Body of pancreas (tissue), 4 donors: ENCODE measurements around the gene CAMK4. TPM values are rescaled to one million over a fixed set of nuclear protein-coding genes. Genes with fewer than 3 reads are reported as not detected.

ENCODE experiments used
- ATAC-seq: fragments of 150-250 bp; one replicate; pipeline ENCODE4 v1.9.1; 2016
- DNase-seq, 4 donors: peaks; one replicate each; pipeline ENCODE4 v3.0.0-alpha.2; 2019
- H3K27ac ChIP-seq, 4 donors: fragments of 200-600 bp; sonication (generic); 1 replicate in 3 of 4; 2 replicates in 1 of 4; pipeline versions ENCODE4 v1.5.1 to v1.6.1; 2016 to 2019; ENCODE audit warnings: mild to moderate bottlenecking in 1 of 4, mixed read lengths in 1 of 4, moderate library complexity in 1 of 4
- H3K27me3 ChIP-seq, 2 donors: fragments of 200-600 bp; sonication (generic); one replicate each; pipeline ENCODE4 v1.6.0; 2016; ENCODE audit warnings: mild to moderate bottlenecking in 1 of 2
- H3K36me3 ChIP-seq, 2 donors: fragments of 200-600 bp; sonication (generic); replicated peaks in 1 of 2; 2 replicates each; pipeline ENCODE4 v1.5.1; 2016; ENCODE audit warnings: low read depth in 2 of 2; ENCODE audit not compliant: insufficient read depth in 1 of 2
- H3K4me1 ChIP-seq: fragments of 200-600 bp; sonication (generic); one replicate; pipeline ENCODE4 v1.6.0; 2016
- H3K4me3 ChIP-seq, 2 donors: fragments of 200-600 bp; sonication (generic); 1 replicate in 1 of 2; 2 replicates in 1 of 2; pipeline ENCODE4 v1.5.1; 2016 to 2019
- H3K9me3 ChIP-seq, 3 donors: fragments of 200-600 bp; sonication (generic); 1 replicate in 2 of 3; 2 replicates in 1 of 3; pipeline ENCODE4 v1.5.1; 2016
- CTCF ChIP-seq, 7 experiments: fragments of 450-650 bp in 4 of 7; fragments of 200-600 bp in 3 of 7; sonication (generic) in 3 of 7; IDR thresholded peaks; one replicate each; pipeline ENCODE4 v1.5.1; 2016 to 2019; ENCODE audit warnings: antibody characterized with exemption in 7 of 7
- POLR2A ChIP-seq, 3 donors: fragments of 450-650 bp; IDR thresholded peaks; one replicate each; pipeline ENCODE4 v1.6.1; 2016; ENCODE audit warnings: antibody characterized with exemption in 3 of 3, mild to moderate bottlenecking in 2 of 3
- WGBS, 2 donors: methylation state at CpG; one replicate each; pipeline ENCODE4 v1.1.5; 2017; 5-methylcytosine and 5-hydroxymethylcytosine counted together
- intact Hi-C: fragments of 100-400 bp; cut with DNase I; formaldehyde crosslinking; loops from one replicate; pipeline ENCODE4 v1.15.1; 2023
- total RNA-seq, 2 donors: library from RNA; depleted of rRNA; stranded (reverse); fragments of >200 nt; gene quantifications; one replicate each; pipeline ENCODE4 v1.1.0, GENCODE V29; 2016

Gene CAMK4
- total RNA-seq, 2 donors from 2014 or later, result 0.78 TPM; not detected in 1

GRCh38 chr5:111262153-111262552 lies 38.0 kb downstream of the CAMK4 start:
- 59 to 60% methylated on average over 2 of the region's 2 CpGs for WGBS, 2 donors
- H3K4me3 ChIP-seq, result no peak overlapping the region
- intact Hi-C loops, result no loop called here

GRCh38 chr5:111262815-111263214 lies 38.6 kb downstream of the CAMK4 start:
- intact Hi-C loops, result no loop called here
- H3K27me3 ChIP-seq, result no peaks in the 10 kb centered on the region
- H3K4me3 ChIP-seq, result no peak overlapping the region
- no peak for DNase-seq
- no peak for ATAC-seq
- 95 to 100% methylated on average over 1 of the region's 1 CpG for WGBS, 2 donors
- no peaks in the 10 kb centered on the region for H3K36me3 ChIP-seq
- no peak for TF ChIP-seq POLR2A (IDR thresholded peaks at IDR 0.05)
- no peak for TF ChIP-seq CTCF (IDR thresholded peaks at IDR 0.05)
- no peaks in the 10 kb centered on the region for H3K4me1 ChIP-seq
- H3K9me3 ChIP-seq, result no peaks in the 10 kb centered on the region
- H3K27ac ChIP-seq, result no peak overlapping the region

More at GRCh38 chr5:111262153-111262552, 38.0 kb downstream of the CAMK4 start:
- no peak for DNase-seq
- Histone ChIP-seq H3K27ac (no peak overlapping the region), H3K9me3 (no peaks in the 10 kb centered on the region), H3K27me3 (no peaks in the 10 kb centered on the region), H3K4me1 (no peaks in the 10 kb centered on the region), H3K36me3 (no peaks in the 10 kb centered on the region)
- TF ChIP-seq CTCF (IDR thresholded peaks at IDR 0.05) (no peak), POLR2A (IDR thresholded peaks at IDR 0.05) (no peak)
- ATAC-seq, result no peak

- H3K27ac ChIP-seq, result no peak overlapping the region
- intact Hi-C loops, result no loop called here
These were observed 42.3 kb downstream of the CAMK4 start for GRCh38 chr5:111266491-111266890.

GRCh38 chr5:111268300-111268699 lies 44.1 kb downstream of the CAMK4 start:
- no peak for TF ChIP-seq CTCF (IDR thresholded peaks at IDR 0.05)
- no peak for TF ChIP-seq POLR2A (IDR thresholded peaks at IDR 0.05)
- Histone ChIP-seq H3K27ac (no peak overlapping the region), H3K9me3 (no peaks in the 10 kb centered on the region), H3K36me3 (no peaks in the 10 kb centered on the region), H3K4me1 (no peaks in the 10 kb centered on the region), H3K27me3 (no peaks in the 10 kb centered on the region), H3K4me3 (no peak overlapping the region)
- intact Hi-C loops, result no loop called here
- no peak for ATAC-seq
- DNase-seq, result no peak

More at GRCh38 chr5:111266491-111266890, 42.3 kb downstream of the CAMK4 start:
- Histone ChIP-seq H3K36me3 (no peaks in the 10 kb centered on the region), H3K27me3 (no peaks in the 10 kb centered on the region), H3K4me3 (no peak overlapping the region), H3K9me3 (no peaks in the 10 kb centered on the region), H3K4me1 (no peaks in the 10 kb centered on the region)
- DNase-seq, result no peak
- 53 to 59% methylated on average over 2 of the region's 2 CpGs for WGBS, 2 donors
- no peak for ATAC-seq
- TF ChIP-seq CTCF (IDR thresholded peaks at IDR 0.05) (no peak), POLR2A (IDR thresholded peaks at IDR 0.05) (no peak)

- Histone ChIP-seq H3K27me3 (no peaks in the 10 kb centered on the region), H3K9me3 (no peaks in the 10 kb centered on the region), H3K36me3 (no peaks in the 10 kb centered on the region), H3K27ac (no peak overlapping the region), H3K4me3 (no peak overlapping the region), H3K4me1 (no peaks in the 10 kb centered on the region)
- ATAC-seq (no peak), DNase-seq (no peak)
- WGBS, 2 donors, result 80 to 83% methylated on average over 3 of the region's 3 CpGs
- no peak for TF ChIP-seq CTCF (IDR thresholded peaks at IDR 0.05)
- TF ChIP-seq POLR2A (IDR thresholded peaks at IDR 0.05), result no peak
- intact Hi-C loops, result loop anchor here (10.0 kb wide), 1 partner anchor 107 kb away; no protein-coding TSS in a partner anchor
These were observed 47.7 kb downstream of the CAMK4 start for GRCh38 chr5:111271885-111272284.
